Epithelial cell of esophagus (primary cell): ENCODE data around the gene IGFBP3.

Experiments used
- DNase-seq: peaks from one replicate; pipeline ENCODE4 v3.0.0; 2010; ENCODE audit warnings: low read depth
- H3K4me3 ChIP-seq: 2 replicates; pipeline ENCODE4 v1.5.1; 2011; ENCODE audit warnings: mild to moderate bottlenecking, low read length, control low read depth
- TF ChIP-seq, protein P1 (sequence below): IDR thresholded peaks from 2 replicates; pipeline ENCODE4 v1.5.1; 2011; ENCODE audit warnings: low read depth, mild to moderate bottlenecking, low read length, control low read depth, inconsistent platforms; ENCODE audit not compliant: insufficient read depth; ENCODE audit errors: missing control alignments

IGFBP3 gene, protein sequence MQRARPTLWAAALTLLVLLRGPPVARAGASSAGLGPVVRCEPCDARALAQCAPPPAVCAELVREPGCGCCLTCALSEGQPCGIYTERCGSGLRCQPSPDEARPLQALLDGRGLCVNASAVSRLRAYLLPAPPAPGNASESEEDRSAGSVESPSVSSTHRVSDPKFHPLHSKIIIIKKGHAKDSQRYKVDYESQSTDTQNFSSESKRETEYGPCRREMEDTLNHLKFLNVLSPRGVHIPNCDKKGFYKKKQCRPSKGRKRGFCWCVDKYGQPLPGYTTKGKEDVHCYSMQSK

DNA sequence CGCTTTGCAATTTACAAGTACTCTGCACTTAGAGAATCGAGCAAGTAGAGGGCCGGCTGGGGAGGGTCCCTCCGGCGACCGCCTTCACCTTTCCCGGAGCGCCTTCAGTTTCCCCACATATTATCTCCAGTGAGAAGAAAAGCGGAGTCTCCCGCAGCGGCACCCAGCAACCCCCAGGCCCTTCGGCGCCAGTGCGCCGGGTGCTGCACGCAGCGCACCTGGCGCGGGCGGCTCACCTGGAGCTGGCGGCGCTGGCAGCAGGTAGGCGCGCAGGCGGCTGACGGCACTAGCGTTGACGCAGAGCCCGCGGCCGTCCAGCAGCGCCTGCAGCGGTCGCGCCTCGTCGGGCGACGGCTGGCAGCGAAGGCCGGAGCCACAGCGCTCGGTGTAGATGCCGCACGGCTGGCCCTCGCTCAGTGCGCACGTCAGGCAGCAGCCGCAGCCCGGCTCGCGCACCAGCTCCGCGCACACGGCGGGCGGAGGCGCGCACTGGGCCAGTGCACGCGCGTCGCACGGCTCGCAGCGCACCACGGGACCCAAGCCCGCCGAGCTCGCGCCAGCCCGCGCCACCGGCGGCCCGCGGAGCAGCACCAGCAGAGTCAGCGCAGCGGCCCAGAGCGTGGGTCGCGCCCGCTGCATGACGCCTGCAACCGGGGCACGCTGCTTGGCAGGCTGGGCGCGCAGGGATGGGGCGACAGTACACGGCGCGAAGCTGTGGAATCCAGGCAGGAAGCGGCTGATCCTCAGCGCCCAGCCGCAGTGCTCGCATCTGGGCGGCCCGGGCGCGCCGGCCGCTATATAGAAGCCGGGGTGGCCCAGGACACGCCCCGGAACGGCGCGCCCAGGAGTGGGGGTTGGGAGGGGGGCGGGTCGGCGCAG lies at the start of gene IGFBP3:
Gene IGFBP3, minus strand, starts transcription at position 771 of the 879 bp plus-strand sequence. Its CDS starts 132 bp downstream, at position 639.
- TF ChIP-seq, protein P1, sequence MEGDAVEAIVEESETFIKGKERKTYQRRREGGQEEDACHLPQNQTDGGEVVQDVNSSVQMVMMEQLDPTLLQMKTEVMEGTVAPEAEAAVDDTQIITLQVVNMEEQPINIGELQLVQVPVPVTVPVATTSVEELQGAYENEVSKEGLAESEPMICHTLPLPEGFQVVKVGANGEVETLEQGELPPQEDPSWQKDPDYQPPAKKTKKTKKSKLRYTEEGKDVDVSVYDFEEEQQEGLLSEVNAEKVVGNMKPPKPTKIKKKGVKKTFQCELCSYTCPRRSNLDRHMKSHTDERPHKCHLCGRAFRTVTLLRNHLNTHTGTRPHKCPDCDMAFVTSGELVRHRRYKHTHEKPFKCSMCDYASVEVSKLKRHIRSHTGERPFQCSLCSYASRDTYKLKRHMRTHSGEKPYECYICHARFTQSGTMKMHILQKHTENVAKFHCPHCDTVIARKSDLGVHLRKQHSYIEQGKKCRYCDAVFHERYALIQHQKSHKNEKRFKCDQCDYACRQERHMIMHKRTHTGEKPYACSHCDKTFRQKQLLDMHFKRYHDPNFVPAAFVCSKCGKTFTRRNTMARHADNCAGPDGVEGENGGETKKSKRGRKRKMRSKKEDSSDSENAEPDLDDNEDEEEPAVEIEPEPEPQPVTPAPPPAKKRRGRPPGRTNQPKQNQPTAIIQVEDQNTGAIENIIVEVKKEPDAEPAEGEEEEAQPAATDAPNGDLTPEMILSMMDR, result no peak
- peak; percentile 75 for DNase-seq
- H3K4me3 ChIP-seq, result peak within 1 kb of the TSS; percentile 45

DNA sequence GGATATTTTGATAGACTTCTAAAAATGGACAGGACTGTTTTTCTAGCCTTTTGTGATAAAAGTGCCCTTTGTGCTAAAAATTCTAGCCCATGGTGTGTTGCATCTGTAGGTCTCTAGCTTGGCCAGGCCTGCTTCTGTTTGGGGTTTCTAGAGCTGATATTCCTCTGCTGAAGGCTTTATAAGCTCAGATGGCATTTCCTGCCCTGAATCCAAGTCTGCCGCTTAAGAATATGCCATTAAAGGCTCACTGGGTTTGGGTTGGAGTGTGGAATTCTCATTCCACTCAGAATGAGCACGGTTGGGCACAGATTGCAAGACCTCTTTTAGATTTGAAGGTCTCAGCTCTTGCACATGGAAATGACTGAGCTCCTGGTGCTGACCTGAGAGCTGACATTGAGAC lies 49.4 kb upstream of the IGFBP3 start:
- TF ChIP-seq, protein P1, result no peak
- no peak for DNase-seq
- no peak overlapping the region for H3K4me3 ChIP-seq

DNA sequence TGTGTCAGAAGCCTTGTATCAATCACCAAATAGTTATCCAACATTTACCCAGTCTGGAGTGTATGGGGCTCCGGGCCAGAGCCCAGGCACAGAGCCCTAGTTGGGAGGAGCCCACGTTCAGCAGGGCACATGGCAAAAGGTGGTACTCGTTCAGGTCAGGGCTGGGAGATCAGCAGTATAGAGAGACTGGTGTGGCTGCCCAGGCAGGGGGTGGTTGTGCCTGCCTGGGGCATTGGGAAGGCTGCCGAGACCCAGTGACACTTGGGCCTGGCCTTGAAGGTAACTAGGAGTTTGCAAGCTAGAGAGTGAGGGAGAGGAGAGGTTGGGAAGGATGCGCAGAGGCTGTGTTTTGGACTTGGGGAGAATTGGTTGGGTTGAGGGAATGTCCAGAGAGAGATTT lies 48.9 kb upstream of the IGFBP3 start:
- no peak overlapping the region for H3K4me3 ChIP-seq
- TF ChIP-seq, protein P1, result no peak
- DNase-seq, result no peak

DNA sequence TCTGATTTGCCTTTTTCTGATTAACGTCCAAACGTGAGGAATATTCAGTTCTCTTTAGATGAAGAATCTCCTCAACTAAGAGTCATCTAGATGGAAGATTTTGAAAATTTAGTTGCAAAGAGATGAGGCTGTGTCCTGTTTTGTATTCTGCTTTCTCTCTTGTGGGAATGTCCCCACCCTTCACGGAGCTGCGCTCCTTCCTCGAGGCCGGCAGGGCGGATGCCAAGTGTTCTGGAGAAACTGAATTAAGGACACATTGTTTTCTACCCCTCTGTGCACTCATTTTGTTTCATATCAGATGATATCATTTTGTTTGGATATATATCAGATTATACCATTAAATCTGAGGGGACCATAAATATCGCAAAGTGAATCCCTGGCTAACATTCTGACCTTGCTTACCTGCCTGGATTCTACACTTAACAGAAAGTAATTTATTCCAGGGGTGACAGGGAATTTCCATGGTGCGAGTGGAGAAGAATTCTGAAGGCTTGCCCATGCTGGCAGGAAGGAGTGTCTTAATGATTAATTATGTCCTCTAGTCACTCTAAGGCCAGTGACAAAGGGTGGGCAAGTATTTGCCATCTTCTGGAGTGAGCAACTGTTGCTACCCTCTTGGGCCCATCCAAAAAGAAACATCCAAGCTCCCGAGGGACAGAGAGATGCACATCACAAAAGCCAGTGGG lies 47.9 kb upstream of the IGFBP3 start:
- TF ChIP-seq, protein P1, result no peak
- H3K4me3 ChIP-seq, result no peak overlapping the region
- no peak for DNase-seq

DNA sequence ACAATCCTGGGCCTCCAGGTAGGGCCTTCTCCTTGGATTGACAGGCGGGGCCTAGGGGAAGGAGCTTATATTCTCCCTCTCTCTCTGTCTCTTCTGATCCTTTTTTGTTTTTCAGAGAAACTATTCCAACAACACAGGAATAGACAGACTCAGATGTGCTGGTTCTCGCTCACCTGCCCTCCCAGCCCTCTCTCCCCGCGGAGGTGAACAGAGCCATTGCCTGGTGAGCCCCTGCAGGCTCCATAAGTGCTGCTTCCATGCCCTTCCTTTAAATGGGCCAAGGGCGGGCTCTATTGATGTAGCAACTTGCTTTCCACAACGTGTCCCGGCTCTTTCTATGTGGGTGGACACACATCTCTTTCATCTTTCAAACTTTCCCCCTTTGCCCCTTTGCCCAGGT lies 47.2 kb upstream of the IGFBP3 start:
- DNase-seq, result no peak
- no peak overlapping the region for H3K4me3 ChIP-seq
- TF ChIP-seq, protein P1, result no peak

DNA sequence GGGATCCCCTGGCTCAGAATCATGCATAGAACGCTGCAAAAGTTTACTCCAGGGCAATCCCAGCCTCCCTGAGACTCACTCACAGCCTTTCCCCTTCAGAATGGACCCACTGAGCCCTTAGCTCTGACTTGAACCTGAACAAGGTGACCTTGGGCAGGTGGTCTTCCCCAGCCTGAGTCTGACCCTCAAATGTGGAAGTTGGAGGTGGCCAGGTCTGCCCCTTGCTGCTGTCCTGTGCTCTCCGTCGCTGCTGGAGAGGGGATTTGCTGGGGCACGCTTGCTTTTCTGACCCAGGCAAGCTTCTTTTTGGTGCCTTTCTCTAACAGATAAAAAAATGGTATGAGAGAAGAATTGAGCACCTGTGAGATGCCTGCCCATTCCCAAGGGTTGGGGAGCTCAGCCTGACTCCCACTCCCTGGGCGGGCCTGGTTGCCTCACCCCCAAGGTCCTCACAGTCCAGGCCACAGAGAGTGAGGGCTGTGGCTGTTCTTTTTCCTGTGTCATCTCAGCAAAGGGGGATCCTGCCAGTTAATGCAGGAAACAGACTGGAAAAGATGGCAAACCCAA lies 46.6 kb upstream of the IGFBP3 start:
- DNase-seq, result no peak
- TF ChIP-seq, protein P1, result no peak
- no peak overlapping the region for H3K4me3 ChIP-seq
